ENCODE results near the gene PDE7B. TPM values are rescaled to one million over a fixed set of nuclear protein-coding genes. Genes with fewer than 3 reads are reported as not detected.

Gene PDE7B
- total and polyA plus RNA-seq, 2 of the 8 experiments (the other 6 are each of a cell fraction or from before 2014, with no cell fraction given): not detected

DNA sequence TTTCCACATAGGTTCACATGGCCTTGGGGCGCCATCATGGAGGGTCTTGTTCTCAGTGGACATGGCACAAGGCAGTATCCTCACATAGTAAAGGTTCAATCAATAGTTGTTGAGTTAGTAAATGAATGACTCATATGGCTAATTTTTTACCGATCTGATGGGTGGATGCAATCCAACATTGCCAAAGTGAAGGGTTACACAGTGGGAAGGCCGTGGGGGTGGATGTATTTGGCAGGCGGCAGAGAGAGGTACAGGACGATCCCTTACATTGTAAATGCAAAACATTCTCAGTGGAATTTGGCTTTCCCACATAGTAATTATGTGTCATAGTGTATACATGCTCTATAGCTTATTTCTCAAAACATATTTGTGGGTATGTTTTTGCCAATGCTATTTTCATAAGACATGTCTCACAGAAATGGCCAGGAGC, 21.0 kb upstream of the PDE7B start (continued):
- TF ChIP-seq, protein P1, sequence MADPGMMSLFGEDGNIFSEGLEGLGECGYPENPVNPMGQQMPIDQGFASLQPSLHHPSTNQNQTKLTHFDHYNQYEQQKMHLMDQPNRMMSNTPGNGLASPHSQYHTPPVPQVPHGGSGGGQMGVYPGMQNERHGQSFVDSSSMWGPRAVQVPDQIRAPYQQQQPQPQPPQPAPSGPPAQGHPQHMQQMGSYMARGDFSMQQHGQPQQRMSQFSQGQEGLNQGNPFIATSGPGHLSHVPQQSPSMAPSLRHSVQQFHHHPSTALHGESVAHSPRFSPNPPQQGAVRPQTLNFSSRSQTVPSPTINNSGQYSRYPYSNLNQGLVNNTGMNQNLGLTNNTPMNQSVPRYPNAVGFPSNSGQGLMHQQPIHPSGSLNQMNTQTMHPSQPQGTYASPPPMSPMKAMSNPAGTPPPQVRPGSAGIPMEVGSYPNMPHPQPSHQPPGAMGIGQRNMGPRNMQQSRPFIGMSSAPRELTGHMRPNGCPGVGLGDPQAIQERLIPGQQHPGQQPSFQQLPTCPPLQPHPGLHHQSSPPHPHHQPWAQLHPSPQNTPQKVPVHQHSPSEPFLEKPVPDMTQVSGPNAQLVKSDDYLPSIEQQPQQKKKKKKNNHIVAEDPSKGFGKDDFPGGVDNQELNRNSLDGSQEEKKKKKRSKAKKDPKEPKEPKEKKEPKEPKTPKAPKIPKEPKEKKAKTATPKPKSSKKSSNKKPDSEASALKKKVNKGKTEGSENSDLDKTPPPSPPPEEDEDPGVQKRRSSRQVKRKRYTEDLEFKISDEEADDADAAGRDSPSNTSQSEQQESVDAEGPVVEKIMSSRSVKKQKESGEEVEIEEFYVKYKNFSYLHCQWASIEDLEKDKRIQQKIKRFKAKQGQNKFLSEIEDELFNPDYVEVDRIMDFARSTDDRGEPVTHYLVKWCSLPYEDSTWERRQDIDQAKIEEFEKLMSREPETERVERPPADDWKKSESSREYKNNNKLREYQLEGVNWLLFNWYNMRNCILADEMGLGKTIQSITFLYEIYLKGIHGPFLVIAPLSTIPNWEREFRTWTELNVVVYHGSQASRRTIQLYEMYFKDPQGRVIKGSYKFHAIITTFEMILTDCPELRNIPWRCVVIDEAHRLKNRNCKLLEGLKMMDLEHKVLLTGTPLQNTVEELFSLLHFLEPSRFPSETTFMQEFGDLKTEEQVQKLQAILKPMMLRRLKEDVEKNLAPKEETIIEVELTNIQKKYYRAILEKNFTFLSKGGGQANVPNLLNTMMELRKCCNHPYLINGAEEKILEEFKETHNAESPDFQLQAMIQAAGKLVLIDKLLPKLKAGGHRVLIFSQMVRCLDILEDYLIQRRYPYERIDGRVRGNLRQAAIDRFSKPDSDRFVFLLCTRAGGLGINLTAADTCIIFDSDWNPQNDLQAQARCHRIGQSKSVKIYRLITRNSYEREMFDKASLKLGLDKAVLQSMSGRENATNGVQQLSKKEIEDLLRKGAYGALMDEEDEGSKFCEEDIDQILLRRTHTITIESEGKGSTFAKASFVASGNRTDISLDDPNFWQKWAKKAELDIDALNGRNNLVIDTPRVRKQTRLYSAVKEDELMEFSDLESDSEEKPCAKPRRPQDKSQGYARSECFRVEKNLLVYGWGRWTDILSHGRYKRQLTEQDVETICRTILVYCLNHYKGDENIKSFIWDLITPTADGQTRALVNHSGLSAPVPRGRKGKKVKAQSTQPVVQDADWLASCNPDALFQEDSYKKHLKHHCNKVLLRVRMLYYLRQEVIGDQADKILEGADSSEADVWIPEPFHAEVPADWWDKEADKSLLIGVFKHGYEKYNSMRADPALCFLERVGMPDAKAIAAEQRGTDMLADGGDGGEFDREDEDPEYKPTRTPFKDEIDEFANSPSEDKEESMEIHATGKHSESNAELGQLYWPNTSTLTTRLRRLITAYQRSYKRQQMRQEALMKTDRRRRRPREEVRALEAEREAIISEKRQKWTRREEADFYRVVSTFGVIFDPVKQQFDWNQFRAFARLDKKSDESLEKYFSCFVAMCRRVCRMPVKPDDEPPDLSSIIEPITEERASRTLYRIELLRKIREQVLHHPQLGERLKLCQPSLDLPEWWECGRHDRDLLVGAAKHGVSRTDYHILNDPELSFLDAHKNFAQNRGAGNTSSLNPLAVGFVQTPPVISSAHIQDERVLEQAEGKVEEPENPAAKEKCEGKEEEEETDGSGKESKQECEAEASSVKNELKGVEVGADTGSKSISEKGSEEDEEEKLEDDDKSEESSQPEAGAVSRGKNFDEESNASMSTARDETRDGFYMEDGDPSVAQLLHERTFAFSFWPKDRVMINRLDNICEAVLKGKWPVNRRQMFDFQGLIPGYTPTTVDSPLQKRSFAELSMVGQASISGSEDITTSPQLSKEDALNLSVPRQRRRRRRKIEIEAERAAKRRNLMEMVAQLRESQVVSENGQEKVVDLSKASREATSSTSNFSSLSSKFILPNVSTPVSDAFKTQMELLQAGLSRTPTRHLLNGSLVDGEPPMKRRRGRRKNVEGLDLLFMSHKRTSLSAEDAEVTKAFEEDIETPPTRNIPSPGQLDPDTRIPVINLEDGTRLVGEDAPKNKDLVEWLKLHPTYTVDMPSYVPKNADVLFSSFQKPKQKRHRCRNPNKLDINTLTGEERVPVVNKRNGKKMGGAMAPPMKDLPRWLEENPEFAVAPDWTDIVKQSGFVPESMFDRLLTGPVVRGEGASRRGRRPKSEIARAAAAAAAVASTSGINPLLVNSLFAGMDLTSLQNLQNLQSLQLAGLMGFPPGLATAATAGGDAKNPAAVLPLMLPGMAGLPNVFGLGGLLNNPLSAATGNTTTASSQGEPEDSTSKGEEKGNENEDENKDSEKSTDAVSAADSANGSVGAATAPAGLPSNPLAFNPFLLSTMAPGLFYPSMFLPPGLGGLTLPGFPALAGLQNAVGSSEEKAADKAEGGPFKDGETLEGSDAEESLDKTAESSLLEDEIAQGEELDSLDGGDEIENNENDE (IDR thresholded peaks at IDR 0.05; ENCODE audit: insufficient replicate concordance, low read length): no peak
- TF ChIP-seq TAF7 (optimal IDR thresholded peaks at IDR 0.05; ENCODE audit: borderline replicate concordance, low read depth, low read length) (no peak), EP300 (IDR thresholded peaks at IDR 0.05; ENCODE audit: borderline replicate concordance in 1 of 2, low read depth in 2 of 2, low read length in 2 of 2) (no peak), POLR2AphosphoS5 (IDR thresholded peaks at IDR 0.05; ENCODE audit: low read depth, low read length) (no peak)

Measured in H1 (cell line).